Breast epithelium (tissue), 3 donors: ENCODE data around the gene ITGA2B.

Experiments
- POLR2A ChIP-seq: fragments of 450-650 bp; IDR thresholded peaks from one replicate; pipeline ENCODE4 v1.6.1; 2016; ENCODE audit warnings: antibody characterized with exemption, mild to moderate bottlenecking, moderate library complexity
- TF ChIP-seq, protein P1 (sequence below), 3 donors: fragments of 450-650 bp; IDR thresholded peaks; one replicate each; pipeline ENCODE4 v1.5.1; 2016 to 2017; ENCODE audit warnings: antibody characterized with exemption in 3 of 3, mild to moderate bottlenecking in 3 of 3, moderate library complexity in 3 of 3

DNA sequence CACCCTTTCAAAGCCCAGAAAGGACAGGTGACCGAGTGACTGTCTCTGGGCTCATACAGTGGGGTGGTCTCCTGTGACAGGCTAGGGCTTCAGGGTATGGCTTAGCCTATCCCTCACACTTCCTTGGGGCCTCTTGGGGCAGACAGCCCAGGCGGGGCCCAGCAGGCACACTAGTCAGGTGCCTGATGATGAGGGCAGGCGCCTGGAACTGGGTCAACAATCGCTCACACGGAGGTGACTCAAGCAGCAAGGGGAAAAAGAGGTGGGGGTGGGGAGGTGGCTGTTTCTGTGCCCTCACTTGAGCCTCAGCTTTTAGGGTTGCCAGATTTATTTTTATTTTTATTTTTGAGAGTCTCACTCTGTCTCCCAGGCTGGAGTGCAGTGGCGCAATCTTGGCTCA is 50.7 kb downstream of the ITGA2B start:
- TF ChIP-seq, protein P1, sequence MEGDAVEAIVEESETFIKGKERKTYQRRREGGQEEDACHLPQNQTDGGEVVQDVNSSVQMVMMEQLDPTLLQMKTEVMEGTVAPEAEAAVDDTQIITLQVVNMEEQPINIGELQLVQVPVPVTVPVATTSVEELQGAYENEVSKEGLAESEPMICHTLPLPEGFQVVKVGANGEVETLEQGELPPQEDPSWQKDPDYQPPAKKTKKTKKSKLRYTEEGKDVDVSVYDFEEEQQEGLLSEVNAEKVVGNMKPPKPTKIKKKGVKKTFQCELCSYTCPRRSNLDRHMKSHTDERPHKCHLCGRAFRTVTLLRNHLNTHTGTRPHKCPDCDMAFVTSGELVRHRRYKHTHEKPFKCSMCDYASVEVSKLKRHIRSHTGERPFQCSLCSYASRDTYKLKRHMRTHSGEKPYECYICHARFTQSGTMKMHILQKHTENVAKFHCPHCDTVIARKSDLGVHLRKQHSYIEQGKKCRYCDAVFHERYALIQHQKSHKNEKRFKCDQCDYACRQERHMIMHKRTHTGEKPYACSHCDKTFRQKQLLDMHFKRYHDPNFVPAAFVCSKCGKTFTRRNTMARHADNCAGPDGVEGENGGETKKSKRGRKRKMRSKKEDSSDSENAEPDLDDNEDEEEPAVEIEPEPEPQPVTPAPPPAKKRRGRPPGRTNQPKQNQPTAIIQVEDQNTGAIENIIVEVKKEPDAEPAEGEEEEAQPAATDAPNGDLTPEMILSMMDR (IDR thresholded peaks at IDR 0.05), result no peak
- TF ChIP-seq POLR2A, result no peak
